HG02623 (cell line): ENCODE measurements around the gene TNFRSF13B.
"Not testable (repeated sequence)": the region's sequence is repeated elsewhere in the genome, so short reads cannot be mapped to it uniquely, and the experiment has no call there.

Source experiments
- ATAC-seq: cut with Tn5 transposase; IDR thresholded peaks from one replicate; pipeline ENCODE4 v1.9.1; 2021; ENCODE audit warnings: moderate library complexity; ENCODE audit not compliant: unreplicated experiment

Gene TNFRSF13B

DNA sequence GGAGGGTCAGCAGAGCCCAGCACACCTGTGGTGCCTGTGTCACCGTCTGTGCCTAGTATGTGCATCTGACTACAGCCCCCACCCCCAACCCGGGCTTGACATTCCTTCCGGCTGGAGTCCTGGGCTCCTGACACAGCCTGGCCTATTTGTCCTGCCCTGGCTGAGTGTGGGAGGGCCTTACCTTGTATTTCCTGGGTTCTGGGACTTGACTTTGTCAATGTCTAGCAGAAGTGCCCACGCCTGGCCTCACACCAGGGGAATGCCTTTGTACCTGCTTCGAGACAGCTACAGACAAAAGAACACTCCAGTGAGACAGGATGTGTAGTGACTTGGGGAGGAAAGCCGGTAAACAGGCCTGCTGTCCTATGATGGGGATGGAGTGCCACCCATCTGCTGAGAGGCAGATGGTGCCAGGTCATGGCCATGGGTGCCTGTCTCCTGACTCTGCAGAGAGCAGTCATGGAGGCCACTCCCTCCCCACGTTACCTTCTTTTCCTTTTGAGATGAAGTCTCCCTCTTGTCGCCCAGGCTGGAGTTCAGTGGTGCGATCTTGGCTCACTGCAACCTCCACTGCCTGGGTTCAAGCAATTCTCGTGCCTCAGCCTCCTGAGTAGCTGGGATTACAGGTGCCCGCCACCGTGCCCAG lies 42.8 kb downstream of the TNFRSF13B start:
- ATAC-seq, result no peak

DNA sequence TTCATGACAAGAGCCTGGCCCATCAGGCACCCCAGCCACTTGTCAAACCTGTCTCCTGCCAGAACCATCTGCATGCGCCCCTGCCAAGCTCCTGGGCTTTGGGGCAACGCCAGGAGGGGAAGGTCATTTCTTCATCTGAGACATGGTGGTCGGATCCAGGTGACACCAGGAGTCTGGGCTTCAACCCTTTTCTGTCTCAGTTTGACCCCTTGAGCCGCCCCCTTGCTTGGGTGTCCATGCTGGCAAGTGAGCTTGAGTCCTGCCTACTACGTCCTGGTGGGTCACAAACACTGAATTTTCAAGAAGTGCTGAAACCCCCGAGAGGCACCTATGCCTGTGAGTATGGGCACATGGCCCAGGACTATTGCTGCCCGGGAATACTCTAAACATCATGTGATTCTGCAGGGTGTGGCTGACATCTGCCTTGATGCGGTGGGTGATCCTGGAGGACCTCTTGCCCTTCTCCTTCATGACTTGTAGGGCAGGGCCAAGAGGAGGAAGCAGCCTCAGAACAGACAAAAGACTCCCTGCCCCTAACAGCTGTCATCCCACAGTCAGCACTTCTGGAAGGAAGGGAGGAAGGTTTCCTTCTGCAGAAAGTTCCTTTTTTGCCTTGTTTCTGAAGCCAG lies 43.4 kb downstream of the TNFRSF13B start:
- ATAC-seq, result no peak

DNA sequence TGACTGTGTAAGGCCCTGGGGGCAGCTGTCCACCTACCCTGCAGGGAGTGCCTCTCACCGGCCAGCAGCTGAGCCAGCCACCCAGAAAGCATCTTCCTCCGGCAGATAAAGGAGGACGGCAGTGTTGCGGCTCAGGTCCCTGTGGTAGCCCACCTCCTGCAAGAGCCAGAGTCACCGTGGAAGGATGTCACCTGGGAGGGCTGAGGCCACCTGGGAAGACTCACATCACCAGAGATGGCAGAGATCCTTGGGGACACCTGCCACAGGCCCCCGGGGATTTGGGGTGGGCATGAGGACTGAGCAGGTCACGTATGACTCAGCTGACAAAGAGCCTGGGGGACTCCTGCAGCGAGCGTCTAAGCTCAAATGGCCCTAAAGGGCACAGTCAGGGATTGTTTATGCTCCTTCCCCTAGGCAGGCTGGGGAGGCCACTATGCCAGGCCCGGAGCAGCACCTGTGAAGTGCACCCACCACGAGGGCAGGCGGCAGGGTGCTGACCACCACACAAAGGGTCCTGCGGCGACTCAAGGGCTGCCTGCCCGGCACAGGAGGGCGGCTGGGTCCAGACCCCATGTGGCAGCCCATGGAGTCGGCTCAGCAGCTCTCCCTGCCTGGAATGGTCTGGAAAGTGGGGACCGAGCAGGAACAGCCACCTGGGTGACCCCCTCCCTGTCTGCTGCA lies 44.1 kb downstream of the TNFRSF13B start:
- ATAC-seq, result no peak

DNA sequence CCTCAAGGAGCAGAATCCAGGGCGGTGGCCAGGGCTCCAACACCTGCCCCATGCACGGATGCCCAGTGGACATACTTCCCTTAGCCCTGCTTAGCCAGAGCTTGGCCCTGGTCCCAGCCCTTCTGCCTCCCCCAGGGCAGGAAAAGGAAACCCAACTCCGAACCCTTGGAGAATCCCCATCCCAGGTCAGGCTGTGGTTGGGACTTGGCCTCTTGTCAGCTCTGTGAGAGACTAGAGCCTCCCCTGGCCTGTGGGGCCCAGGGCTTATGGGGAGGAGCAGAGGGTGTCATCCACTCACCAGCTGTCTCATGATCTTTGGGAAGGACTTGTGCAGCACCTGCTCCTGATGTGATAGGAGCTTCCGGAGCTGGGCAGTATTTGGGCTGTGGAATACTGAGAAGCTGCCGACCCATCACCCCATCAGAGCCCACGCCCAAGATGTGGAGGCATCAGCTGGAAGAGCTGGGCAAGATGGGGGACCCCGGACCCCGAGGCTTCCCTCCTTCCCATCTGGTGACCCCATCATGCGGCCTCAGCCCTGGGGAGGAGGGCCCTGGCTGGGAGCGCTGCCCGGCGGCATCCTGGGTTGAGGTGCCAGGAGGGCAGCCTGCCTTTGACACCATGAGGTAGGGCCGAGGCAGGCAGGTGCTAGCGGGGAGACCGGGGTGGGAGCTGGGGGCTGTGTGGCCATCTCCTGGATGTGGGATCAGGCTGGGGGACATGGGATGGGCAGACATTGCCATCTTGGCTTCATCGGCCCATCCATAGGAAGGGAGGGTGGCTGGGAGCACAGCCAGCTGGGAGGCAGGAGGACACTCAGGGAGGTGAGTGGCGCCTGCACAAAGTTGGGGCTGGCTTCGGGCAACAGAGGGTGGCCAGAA lies 45.1 kb downstream of the TNFRSF13B start:
- no peak for ATAC-seq

DNA sequence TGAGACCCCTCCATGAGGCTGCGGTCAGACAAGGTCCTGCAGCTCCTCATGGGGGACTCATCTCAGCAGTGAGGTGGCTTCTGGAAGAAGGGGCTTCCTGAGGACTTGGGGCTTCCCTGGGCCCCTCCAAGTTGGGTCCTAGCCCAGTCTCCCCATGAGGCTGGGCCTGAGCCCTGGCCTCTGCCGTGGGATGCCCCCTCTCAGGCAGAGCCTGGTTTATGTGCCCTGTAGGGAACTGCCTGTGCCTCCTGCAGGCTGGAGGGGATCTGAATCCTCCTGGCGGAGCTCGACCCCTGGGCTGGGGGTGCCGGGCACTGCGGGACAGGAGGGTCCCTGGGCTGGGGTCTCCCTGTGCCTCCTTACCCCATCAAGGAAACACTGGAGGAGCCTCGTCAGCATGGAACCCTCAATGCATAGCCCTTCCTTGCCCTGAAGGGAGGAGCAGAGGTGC lies 45.8 kb downstream of the TNFRSF13B start:
- no peak for ATAC-seq

DNA sequence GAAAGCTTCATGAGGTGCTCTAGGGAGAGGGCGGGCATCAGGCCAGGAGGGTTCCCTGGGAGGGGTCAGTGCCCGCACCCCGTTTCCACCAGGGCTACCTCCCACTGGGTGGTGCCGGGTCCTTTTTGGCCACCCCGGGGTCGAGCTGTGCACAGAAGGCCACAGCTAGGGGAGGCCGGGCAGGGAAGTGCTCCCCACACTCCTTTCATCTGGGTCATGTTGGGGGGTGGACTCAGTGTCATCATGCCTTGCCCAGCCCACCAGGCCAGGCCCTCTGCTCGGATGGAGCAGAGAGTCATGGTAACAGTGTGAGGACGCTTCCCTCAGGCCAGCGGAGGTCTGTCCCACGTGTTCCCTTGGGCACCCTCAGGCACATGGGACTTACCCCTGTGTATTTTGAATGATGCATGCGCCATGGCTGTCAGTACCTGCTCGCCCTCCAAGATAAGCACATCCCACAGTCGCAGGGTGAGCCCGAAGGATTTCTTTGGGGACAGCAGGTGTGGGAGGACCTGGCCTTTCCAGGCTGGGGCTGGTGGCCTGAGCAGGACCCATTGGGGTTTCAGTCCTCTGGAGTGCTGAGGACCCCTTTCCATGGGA lies 46.4 kb downstream of the TNFRSF13B start:
- no peak for ATAC-seq

DNA sequence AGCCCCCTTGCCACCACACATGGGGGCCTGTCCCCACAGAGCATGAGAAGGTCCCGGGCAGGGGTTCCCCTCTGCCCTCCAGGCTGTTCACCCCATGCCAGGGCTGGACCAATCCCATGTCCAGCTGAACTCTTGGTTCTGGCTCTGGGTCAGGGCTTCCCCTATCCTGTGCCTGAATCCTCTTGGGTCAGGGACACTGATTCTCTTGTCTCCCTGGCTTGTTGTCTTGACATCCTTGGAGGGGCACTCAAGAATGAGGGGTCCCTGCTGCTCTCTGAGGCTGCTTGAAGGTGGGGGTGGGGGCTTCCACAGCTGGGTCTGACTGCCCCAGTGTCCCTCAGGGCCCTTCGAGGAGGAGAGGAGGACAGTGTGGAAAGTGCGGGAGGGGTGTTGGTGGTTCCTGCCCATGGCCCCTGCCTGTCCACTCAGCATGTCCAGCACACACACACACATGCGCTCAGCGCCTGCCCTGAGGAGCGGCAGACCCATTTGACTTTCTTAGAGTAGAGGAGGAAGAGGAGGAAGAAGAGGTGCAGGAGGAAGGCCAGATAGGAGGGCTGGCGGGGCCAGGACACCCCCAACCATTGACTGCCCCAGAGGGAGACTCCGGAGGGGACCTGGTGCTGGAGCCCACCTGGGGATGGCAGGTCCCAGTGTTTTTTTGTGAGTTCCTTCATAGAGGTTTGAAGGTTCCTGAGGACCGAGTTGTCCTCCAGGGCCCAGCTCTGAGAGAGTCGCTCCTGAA lies 47.0 kb downstream of the TNFRSF13B start:
- no peak for ATAC-seq

DNA sequence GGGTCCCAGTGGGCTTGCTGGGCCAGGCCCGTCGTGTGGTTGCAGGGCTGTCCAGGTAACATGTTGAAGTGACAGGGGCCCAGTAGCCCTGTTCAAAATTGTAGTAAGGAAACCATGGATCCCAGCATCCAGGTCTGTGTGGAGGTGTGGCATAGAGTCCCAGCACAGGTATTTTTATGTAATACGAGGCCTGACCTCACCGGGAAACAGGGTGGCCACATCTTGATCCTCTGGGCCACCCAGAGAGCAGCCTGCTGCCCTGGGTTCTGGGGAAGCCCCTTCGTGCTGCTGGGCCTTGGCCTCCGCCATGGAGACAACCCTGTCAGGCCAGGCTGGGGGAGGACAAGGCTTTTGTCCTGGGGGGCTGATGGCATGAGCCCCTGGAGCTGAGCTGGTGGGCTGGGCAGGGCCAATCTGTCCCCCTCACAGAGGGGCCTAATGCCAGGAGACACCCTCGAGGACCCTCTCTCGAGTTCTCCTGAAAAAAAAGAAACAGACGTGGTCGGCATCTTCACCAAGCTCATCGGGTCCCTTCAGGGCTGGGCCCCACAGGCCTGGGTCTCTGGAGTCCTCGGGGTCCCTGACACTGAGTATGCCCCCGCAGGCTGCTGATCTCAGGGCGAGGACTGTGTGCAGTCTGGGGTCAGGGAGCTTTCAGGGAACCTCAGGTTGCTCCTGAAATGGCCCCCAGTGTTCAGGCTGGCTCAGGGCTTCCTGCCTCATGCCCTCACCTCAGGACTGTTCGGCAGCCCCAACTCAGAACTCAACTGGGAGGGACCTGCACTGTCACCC lies 47.8 kb downstream of the TNFRSF13B start:
- no peak for ATAC-seq

DNA sequence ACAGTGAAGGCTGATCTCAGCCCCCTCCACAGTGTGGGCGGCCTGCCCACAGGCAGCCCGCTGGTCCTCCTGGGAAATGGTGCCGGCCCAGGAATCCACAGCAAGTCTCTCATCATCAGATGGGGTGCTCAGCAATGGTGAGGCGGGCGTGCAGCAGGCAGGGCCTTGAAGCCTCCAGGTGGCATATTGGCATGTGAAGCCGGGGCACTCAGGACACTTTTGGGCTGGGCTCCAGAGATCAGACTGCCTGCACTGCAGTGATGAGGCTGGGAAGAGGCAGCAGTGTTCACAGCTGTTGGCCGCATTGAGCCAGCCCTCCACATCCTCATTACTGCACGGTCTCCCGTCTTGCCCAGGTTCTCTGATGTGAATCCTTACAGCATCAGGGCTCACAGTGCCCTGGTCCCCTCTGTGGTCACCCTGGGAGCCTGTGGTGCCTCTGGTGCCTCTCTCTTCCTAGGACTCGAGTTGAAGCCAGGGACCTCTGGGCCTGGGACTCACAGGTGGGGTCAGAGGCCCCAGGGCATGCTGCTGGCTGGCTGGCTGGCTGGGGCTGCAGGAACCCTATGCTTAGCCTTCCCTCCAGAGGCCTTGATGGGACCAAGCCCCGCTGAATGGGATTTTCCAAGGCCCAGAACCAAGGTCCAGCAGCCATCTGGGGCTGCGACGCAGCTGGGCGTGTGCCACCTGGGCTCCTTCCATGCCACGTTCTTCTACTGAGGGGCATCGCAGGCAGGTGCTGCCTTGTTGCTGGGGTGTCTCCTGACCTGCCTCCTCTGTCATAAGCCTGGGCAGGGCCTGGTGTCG lies 48.6 kb downstream of the TNFRSF13B start:
- no peak for ATAC-seq

DNA sequence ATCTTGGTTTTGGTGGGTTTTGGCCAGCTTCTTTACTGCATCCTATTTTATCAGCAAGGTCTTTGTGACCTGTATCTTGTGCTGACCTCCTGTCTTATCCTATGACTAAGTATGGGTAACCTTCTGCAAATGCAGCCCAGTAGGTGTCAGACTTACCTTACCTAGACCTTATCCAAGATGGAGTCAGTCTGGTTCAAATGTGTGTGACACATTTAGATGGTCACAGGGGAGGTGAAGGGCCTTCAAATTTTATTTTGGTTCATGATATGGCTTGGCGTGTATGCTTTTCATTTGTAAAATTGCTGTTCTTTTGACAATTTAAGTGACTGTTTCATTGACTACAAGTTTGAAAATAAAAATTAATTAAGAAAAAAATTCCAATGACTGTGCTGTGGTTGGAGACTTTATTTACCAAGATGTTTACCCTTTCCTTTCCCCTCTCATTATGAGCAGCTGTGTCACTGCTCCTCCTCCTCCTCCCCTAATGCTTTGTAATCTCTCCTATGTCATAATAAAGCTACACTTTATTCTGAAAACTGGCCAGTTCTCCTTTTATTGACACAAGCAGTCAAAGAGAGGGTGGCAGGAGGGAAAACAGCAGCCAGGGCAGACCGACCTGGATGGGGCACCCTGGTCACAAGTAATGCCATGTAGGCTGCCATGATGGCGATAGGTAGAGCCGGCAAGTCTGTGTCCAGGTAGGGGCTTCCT lies 49.4 kb downstream of the TNFRSF13B start:
- ATAC-seq, result no peak

DNA sequence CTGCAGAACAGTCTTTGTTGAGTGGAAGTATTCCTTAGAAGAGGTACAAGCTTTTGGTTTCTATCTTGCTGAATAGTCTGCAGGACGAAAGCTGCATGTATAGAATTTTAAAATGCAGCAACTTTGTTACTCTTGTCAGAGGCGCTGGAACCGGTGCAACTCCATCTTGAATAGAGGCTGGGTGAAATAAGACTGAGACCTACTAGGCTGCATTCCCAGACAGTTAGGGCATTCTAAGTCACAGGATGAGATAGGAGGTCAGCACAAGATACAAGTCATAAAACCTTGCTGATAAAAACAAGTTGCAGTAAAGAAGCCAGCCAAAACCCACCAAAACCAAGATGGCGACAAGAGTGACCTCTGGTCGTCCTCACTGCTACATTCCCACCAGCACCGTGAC lies 50.5 kb downstream of the TNFRSF13B start:
- not testable (repeated sequence) for ATAC-seq

DNA sequence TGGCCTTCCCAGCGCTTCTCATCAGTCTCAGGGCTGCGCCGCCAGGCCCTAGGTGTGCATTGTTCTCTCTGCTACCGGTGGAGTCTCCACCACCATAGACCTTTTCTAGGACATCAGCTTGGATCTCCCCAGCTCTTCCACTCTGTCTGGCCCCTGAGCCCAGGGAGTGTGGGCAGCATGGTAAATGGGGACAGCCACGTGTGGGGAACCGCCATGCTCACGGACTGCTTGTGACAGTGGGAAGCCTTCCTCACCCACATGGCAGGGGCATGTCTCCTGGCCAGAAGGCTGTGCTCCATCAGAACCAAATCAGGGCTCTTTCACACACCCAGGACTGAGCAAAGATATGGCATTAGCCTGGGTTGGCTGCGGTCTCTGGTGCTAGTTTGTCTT lies 51.3 kb downstream of the TNFRSF13B start:
- ATAC-seq, result no peak

DNA sequence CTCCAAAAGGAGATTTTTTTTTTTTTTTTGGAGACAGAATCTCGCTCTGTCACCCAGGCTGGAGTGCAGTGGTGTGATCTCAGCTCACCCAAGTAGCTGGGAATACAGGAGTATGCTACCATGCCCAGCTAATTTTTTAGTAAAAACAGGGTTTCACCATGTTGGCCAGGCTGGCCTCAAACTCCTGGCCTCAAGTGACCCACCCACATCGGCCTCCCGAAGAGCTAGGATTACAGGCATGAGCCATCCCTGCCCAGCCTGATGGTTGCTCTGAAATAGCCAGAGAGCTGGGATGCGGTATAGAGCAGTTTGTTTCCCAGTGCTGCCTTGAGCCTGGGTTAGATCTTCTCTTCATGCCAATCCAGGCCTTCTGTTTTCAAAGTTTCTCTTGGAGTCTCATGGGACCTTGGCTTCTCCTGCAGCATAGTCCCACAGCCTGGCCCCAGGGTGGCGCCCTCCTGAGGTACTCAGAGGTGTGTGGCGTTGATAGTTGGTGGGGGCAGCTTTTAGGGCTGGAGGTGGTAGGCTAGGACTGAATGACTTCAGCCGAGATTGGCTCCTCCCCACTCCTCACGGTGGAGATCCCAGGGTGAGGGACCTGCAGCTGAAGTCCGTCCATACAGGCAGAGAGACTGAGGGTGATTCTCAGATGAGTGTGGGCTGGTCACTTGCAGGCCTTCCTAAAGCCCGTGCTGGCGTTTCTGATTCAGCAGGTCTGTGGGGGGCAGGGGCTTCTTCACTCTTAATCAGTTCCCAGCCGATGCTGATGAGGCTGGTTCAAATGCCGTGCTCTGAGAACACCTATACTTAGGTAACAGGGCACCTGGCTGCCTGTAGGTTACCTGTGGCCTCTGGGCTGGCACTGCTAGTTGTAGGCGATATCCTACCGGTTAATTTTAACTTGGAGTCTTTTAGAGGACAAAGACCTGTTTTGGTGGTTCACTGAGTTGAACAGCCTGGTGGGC lies 52.0 kb downstream of the TNFRSF13B start:
- no peak for ATAC-seq

DNA sequence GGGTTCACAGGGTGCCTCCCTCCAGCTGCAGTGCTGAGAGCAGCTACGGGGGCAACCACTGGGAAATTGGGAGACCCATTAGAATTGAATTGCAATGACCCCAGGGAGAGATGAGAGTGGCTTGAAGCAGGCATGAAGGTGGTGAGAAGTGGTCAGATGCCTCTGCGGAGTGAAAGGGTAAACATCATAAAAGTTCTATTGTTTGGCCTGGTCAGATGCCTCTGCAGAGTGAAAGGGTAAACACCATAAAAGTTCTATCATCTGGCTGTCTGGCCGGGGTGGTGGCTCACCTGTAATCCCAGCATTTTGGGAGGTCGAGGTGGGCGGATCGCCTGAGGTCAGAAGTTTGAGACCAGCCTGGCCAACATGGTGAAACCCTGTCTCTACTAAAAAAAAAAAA lies 53.5 kb downstream of the TNFRSF13B start:
- ATAC-seq, result no peak

DNA sequence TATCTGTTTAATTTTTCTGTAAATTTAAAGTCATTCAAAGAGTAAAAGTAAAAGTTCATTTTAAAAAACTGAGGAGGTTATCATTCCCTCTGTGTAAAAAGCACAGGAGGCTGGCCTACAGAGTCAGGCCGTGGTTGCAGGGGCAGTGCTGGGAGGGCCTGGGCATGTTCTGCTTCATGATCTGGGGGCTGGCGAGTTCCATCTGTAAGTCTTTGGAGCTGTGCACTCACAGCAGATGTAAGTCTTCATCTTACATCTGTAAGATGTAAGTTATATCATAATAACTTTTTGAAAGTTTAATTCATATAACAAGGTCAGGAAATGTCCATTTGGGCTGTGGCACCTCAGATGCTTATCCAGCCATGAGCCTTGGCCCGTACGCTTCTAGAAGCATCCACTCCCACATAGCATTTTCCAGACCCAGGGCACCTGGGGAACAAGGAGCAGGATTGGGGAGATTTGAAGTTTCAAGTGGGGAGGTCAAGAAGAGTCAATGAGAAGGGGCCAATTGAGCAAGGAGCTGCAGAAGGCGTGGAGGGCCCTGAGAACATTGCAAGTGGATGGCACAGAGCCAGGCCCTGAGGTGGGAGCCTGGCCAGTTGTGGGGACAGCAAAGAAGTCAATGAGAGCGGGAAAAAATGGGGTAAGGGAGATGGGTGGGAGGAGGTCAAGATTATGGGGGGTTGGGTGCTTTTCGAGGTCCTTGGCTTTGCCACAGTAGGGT lies 54.1 kb downstream of the TNFRSF13B start:
- no peak for ATAC-seq

DNA sequence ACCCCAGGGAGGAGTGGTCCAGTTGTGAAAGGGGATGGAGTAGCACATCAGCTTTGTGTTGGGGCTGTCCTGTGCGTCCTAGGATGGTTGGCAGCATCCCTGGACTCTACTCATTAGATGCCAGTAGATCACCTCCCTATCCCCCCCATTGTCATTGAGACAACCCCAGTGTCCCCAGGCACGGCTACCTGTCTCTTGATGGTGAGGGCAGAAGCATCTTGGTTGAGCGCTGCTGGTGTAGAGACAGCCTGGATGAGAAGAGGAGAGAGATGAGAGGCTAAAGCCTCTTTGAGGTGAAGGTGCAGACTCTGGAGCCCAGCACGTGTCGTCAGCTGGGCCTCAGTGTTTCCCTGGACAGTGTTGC lies 55.4 kb downstream of the TNFRSF13B start:
- ATAC-seq, result no peak
